Glutamatergic neuron (in vitro differentiated cells): ENCODE results near the gene PIK3R1. TPM values are rescaled to one million over a fixed set of nuclear protein-coding genes. Genes with fewer than 3 reads are reported as not detected.

Experiments used
- DNase-seq: peaks from one replicate; pipeline ENCODE4 v3.0.0; 2022
- H3K27ac Mint-ChIP-seq: one replicate; pipeline ENCODE4 v1.8.0; 2020; ENCODE audit warnings: mild to moderate bottlenecking, mixed read lengths, inconsistent platforms; ENCODE audit not compliant: unreplicated experiment
- H3K27me3 Mint-ChIP-seq: one replicate; pipeline ENCODE4 v1.8.0; 2020; ENCODE audit warnings: mild to moderate bottlenecking, moderate library complexity, mixed read lengths, inconsistent platforms; ENCODE audit not compliant: unreplicated experiment
- H3K36me3 Mint-ChIP-seq: one replicate; pipeline ENCODE4 v1.8.0; 2020; ENCODE audit warnings: mild to moderate bottlenecking, mixed read lengths, inconsistent platforms; ENCODE audit not compliant: unreplicated experiment
- H3K4me1 Mint-ChIP-seq: one replicate; pipeline ENCODE4 v1.8.0; 2020; ENCODE audit warnings: mild to moderate bottlenecking, low read depth, mixed read lengths, inconsistent platforms; ENCODE audit not compliant: unreplicated experiment
- H3K4me3 Mint-ChIP-seq: one replicate; pipeline ENCODE4 v1.8.0; 2020; ENCODE audit warnings: mild to moderate bottlenecking, mixed read lengths, inconsistent platforms; ENCODE audit not compliant: unreplicated experiment
- H3K9me3 Mint-ChIP-seq: one replicate; pipeline ENCODE4 v1.8.0; 2020; ENCODE audit warnings: mild to moderate bottlenecking, moderate library complexity, mixed read lengths, inconsistent platforms; ENCODE audit not compliant: unreplicated experiment
- CTCF ChIP-seq: fragments of 200-600 bp; sonication (generic); IDR thresholded peaks from one replicate; pipeline ENCODE4 v1.5.0; 2021; ENCODE audit not compliant: partially characterized antibody, unreplicated experiment
- total RNA-seq: library from RNA; stranded (reverse); fragmentation: NEBNext Ultra II Directional; extraction: Animal tissue kit (Norgen Biotek cat#: 25700); gene quantifications from one replicate; pipeline ENCODE4 v1.2.1, GENCODE V29; 2021; ENCODE audit not compliant: unreplicated experiment

PIK3R1 gene
- total RNA-seq, 1 donor from 2014 or later = 49.4 TPM

GRCh38 chr5:68227532-68228160, 12.1 kb downstream of the PIK3R1 start:
- no peak overlapping the region for H3K27ac Mint-ChIP-seq
- H3K36me3 Mint-ChIP-seq = no peaks in the 10 kb centered on the region
- H3K4me3 Mint-ChIP-seq = no peak overlapping the region
- H3K9me3 Mint-ChIP-seq = no peaks in the 10 kb centered on the region
- H3K4me1 Mint-ChIP-seq = peaks cover 38% of the 10 kb centered on the region
- H3K27me3 Mint-ChIP-seq = no peaks in the 10 kb centered on the region
- DNase-seq = no peak
- no peak for TF ChIP-seq CTCF

- H3K4me3 Mint-ChIP-seq = no peak overlapping the region
- DNase-seq = no peak
- peaks cover 41% of the 10 kb centered on the region for H3K4me1 Mint-ChIP-seq
- no peaks in the 10 kb centered on the region for H3K36me3 Mint-ChIP-seq
- H3K27ac Mint-ChIP-seq = no peak overlapping the region
- TF ChIP-seq CTCF = no peak
- H3K9me3 Mint-ChIP-seq = no peaks in the 10 kb centered on the region
- H3K27me3 Mint-ChIP-seq = no peaks in the 10 kb centered on the region
Observed at GRCh38 chr5:68229416-68229815, 13.9 kb downstream of the PIK3R1 start.

GRCh38 chr5:68230285-68230684, 14.7 kb downstream of the PIK3R1 start:
- DNase-seq = no peak
- peaks cover 34% of the 10 kb centered on the region for H3K4me1 Mint-ChIP-seq
- H3K9me3 Mint-ChIP-seq = no peaks in the 10 kb centered on the region
- H3K27me3 Mint-ChIP-seq = no peaks in the 10 kb centered on the region
- H3K27ac Mint-ChIP-seq = no peak overlapping the region
- no peak for TF ChIP-seq CTCF
- no peak overlapping the region for H3K4me3 Mint-ChIP-seq
- no peaks in the 10 kb centered on the region for H3K36me3 Mint-ChIP-seq

DNA sequence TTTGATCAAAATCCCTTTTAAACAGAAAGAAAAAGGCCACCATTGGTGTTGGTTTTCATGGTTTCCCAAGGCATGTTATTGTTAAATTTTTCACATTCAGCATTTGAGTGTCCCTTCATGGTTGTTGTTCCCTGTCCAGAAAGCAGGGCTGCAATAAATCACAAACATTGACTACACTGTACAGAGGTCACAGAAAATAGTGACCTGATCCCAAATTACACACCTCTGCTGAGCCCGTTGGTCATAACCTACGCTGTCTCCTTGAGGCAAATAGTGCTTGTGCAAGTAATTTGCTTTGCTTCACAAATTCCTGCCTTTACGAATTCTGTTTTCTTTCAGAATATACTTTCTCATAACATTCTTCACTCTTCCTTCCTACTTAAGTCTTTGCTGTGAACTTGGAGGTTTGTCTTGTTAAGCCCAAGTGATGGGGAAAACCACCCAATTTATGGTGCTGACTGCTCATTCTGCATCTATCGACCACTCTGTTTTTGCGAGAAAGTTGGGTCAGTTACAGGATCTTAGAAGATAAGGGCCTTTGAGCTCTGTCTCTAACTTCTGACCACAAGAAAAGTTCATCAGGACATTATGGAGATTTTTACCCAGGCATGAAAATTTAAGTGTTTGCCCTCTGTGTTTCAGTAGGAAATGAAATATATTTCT, 16.0 kb downstream of the PIK3R1 start:
- H3K27ac Mint-ChIP-seq = no peak overlapping the region
- H3K27me3 Mint-ChIP-seq = no peaks in the 10 kb centered on the region
- DNase-seq = no peak
- no peaks in the 10 kb centered on the region for H3K36me3 Mint-ChIP-seq
- H3K9me3 Mint-ChIP-seq = no peaks in the 10 kb centered on the region
- peaks cover 22% of the 10 kb centered on the region for H3K4me1 Mint-ChIP-seq
- TF ChIP-seq CTCF = no peak
- H3K4me3 Mint-ChIP-seq = no peak overlapping the region

- Mint-ChIP-seq H3K27me3 (no peaks in the 10 kb centered on the region), H3K4me3 (no peak overlapping the region), H3K36me3 (no peaks in the 10 kb centered on the region), H3K4me1 (peaks cover 16% of the 10 kb centered on the region), H3K27ac (no peak overlapping the region), H3K9me3 (no peaks in the 10 kb centered on the region)
- TF ChIP-seq CTCF = no peak
- no peak for DNase-seq
Observed at GRCh38 chr5:68232277-68232676, 16.7 kb downstream of the PIK3R1 start.
